MM.1S (cell line): ENCODE measurements around the gene MAP2K7.

Experiments used
- DNase-seq: peaks from one replicate; pipeline ENCODE4 v3.0.0-alpha.2; 2015
- H2AFZ ChIP-seq: fragments of 300-600 bp; sonication (generic); 2 replicates; pipeline ENCODE4 v1.6.0; 2016; ENCODE audit warnings: antibody characterized with exemption, low read length
- H3F3A ChIP-seq: fragments of 300-600 bp; sonication (generic); 2 replicates; pipeline ENCODE4 v1.6.1; 2016; ENCODE audit warnings: mild to moderate bottlenecking, antibody characterized with exemption, low read length, moderate library complexity, mixed read lengths; ENCODE audit not compliant: insufficient read depth
- H3K27ac ChIP-seq: fragments of 300-600 bp; sonication (generic); 2 replicates; pipeline ENCODE4 v1.5.1; 2016; ENCODE audit warnings: mild to moderate bottlenecking, low read length
- H3K27me3 ChIP-seq: fragments of 300-600 bp; sonication (generic); replicated peaks from 2 replicates; pipeline ENCODE4 v1.6.0; 2016; ENCODE audit warnings: low read length; ENCODE audit not compliant: insufficient read depth
- H3K36me3 ChIP-seq: fragments of 300-600 bp; sonication (generic); replicated peaks from 2 replicates; pipeline ENCODE4 v1.6.1; 2016; ENCODE audit warnings: mild to moderate bottlenecking, low read length, mixed read lengths; ENCODE audit not compliant: insufficient read depth
- H3K4me1 ChIP-seq: fragments of 300-600 bp; sonication (generic); 2 replicates; pipeline ENCODE4 v1.6.1; 2016; ENCODE audit warnings: low read length, mixed read lengths
- H3K4me2 ChIP-seq: fragments of 300-600 bp; sonication (generic); 2 replicates; pipeline ENCODE4 v1.6.0; 2016; ENCODE audit warnings: low read depth, low read length
- H3K4me3 ChIP-seq: fragments of 300-600 bp; sonication (generic); 2 replicates; pipeline ENCODE4 v1.5.1; 2016; ENCODE audit warnings: low read length, mixed read lengths
- H3K79me2 ChIP-seq: fragments of 300-600 bp; sonication (generic); 2 replicates; pipeline ENCODE4 v1.6.1; 2016; ENCODE audit warnings: mixed run types, low read length, mixed read lengths
- H3K9ac ChIP-seq: fragments of 300-600 bp; sonication (generic); 2 replicates; pipeline ENCODE4 v1.6.1; 2016; ENCODE audit warnings: low read length, mixed read lengths
- H3K9me2 ChIP-seq: fragments of 300-600 bp; sonication (generic); replicated peaks from 2 replicates; pipeline ENCODE4 v1.6.1; 2016; ENCODE audit warnings: mild to moderate bottlenecking, low read length, mixed read lengths; ENCODE audit not compliant: insufficient read depth
- H3K9me3 ChIP-seq: fragments of 300-600 bp; sonication (generic); replicated peaks from 2 replicates; pipeline ENCODE4 v1.6.1; 2016; ENCODE audit warnings: mild to moderate bottlenecking, low read length, mixed read lengths; ENCODE audit not compliant: insufficient read depth
- H4K20me1 ChIP-seq: fragments of 300-600 bp; sonication (generic); 2 replicates; pipeline ENCODE4 v1.6.1; 2016; ENCODE audit warnings: mild to moderate bottlenecking, low read length, moderate library complexity, mixed read lengths; ENCODE audit not compliant: insufficient read depth
- EZH2 ChIP-seq: fragments of 300-600 bp; sonication (generic); optimal IDR thresholded peaks from 2 replicates; pipeline ENCODE3; 2017; ENCODE audit warnings: low read depth, mild to moderate bottlenecking, antibody characterized with exemption, low read length, mixed read lengths
- EZH2phosphoT487 ChIP-seq: fragments of 300-600 bp; sonication (generic); IDR thresholded peaks from 2 replicates; pipeline ENCODE4 v1.6.1; 2018; ENCODE audit warnings: antibody characterized with exemption, low read length
- TF ChIP-seq, protein P1 (sequence below): fragments of 300-600 bp; sonication (generic); IDR thresholded peaks from 2 replicates; pipeline ENCODE4 v1.5.1; 2016; ENCODE audit warnings: antibody characterized with exemption, low read length, mixed read lengths

MAP2K7 gene

DNA sequence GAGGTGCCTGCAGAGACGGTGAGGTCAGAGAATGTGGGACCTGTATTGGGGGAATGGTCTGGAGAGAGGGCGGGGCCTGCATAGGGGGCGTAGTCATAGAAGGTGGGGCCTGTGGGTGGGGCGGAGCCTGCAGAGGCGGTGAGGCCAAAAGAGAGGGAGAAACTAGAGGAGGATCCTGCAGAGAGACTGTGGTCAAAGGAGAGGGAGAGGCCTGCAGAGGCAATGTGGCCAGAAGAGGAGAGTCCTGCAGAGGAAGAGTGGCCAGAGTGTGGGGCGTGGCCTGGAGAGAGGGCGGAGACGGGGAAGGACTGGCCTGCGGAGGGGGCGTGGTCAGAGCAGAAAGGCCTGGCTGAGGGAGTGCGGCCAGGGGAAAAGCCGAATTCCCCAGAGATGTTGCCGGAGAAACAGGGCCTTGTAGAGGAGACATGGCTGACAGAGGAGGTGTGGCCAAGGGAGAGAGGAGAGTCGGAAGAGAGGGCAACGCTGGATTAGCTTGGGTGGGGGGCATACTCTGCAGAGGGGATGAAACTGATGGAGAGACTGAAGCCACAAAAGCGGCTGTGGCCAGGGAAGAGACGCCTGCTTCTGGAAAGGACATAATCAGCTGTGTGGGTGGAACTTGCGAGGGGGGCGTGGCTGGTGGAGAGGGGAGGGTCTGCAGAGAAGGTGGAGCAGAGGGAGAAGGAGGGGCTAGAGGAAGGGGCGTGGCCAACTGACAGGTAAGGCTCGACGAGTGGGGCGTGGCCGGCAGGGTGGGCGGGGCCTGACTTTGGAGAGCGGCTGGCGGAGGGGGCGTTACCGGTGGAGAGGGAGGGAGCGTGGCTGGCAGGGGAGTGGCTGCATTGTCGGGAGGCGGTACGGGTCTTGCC, 32.0 kb upstream of the MAP2K7 start:
- H3K4me1 ChIP-seq: peaks cover 11% of the 10 kb centered on the region; the same call in 1 of the 2 replicates
- no peaks in the 10 kb centered on the region for H3K36me3 ChIP-seq
- H3F3A ChIP-seq: peaks cover 12% of the 10 kb centered on the region
- H3K9me3 ChIP-seq: no peaks in the 10 kb centered on the region
- DNase-seq: no peak
- no peaks in the 10 kb centered on the region for H3K79me2 ChIP-seq
- H3K27me3 ChIP-seq: peaks cover 24% of the 10 kb centered on the region
- H3K9me2 ChIP-seq: no peaks in the 10 kb centered on the region
- no peak overlapping the region for H3K4me3 ChIP-seq
- no peak overlapping the region for H3K9ac ChIP-seq
- peak overlapping the region; percentile 30; the same call in 1 of the 2 replicates for H3K4me2 ChIP-seq
- H4K20me1 ChIP-seq: no peaks in the 10 kb centered on the region
- peak overlapping the region; percentile 31; the same call in 1 of the 2 replicates for H2AFZ ChIP-seq
- TF ChIP-seq EZH2 (no peak), EZH2phosphoT487 (no peak)
- TF ChIP-seq, protein P1, sequence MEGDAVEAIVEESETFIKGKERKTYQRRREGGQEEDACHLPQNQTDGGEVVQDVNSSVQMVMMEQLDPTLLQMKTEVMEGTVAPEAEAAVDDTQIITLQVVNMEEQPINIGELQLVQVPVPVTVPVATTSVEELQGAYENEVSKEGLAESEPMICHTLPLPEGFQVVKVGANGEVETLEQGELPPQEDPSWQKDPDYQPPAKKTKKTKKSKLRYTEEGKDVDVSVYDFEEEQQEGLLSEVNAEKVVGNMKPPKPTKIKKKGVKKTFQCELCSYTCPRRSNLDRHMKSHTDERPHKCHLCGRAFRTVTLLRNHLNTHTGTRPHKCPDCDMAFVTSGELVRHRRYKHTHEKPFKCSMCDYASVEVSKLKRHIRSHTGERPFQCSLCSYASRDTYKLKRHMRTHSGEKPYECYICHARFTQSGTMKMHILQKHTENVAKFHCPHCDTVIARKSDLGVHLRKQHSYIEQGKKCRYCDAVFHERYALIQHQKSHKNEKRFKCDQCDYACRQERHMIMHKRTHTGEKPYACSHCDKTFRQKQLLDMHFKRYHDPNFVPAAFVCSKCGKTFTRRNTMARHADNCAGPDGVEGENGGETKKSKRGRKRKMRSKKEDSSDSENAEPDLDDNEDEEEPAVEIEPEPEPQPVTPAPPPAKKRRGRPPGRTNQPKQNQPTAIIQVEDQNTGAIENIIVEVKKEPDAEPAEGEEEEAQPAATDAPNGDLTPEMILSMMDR: no peak
- no peak overlapping the region for H3K27ac ChIP-seq

DNA sequence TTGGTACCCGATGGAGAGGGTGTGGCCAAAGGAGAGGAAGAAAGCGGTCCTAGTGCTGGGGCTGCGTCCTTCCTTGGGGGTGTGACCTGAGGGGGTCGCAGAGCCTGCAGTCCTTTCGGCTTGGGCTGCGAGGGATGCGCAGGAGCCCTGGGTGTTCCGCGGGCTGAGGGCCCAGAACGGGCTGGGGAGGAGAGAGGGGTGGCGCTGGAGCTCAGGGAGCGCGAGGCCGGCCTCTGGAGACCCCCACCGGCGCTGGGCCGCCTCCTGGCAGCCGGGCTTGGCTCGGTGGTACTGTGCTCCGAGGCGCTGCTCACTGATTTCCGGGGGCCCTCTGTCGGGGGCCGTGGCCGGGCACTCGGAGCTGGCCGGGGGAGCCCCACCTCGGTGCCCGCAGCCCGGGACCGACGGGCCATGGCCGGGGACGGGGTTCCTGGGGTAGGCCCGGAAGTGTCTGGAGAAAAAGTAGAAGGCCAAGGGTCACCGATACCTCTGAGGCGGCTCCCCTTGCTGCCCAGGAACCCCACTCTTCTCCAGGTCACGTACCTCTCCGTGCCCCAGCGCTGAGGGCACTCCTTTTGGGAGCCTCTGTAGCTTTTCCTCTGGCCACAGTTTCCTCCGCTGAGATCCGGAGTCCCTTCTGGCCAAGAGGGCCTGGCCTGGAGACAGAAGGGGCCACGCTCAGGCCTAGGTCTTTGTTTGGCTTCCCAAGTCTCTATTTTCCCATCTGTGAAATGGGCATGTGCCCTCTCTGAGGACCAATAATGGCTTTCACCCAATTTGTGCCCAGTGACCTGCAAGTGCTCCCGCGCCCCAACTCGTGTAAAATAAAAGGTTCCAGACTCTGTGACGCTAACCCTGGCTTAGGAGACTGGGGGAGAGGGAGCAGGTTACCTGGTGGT, 31.1 kb upstream of the MAP2K7 start:
- H3K9ac ChIP-seq: no peak overlapping the region
- no peak overlapping the region for H2AFZ ChIP-seq
- peaks cover 11% of the 10 kb centered on the region; the same call in 1 of the 2 replicates for H3K4me1 ChIP-seq
- H3K9me2 ChIP-seq: no peaks in the 10 kb centered on the region
- no peaks in the 10 kb centered on the region for H3K36me3 ChIP-seq
- no peaks in the 10 kb centered on the region for H4K20me1 ChIP-seq
- no peak for DNase-seq
- peaks cover 12% of the 10 kb centered on the region for H3F3A ChIP-seq
- no peaks in the 10 kb centered on the region for H3K79me2 ChIP-seq
- H3K27me3 ChIP-seq: peaks cover 30% of the 10 kb centered on the region
- no peak overlapping the region for H3K4me2 ChIP-seq
- H3K9me3 ChIP-seq: no peaks in the 10 kb centered on the region
- no peak overlapping the region for H3K27ac ChIP-seq
- TF ChIP-seq EZH2phosphoT487 (no peak), EZH2 (no peak)
- TF ChIP-seq, protein P1: no peak
- H3K4me3 ChIP-seq: no peak overlapping the region

DNA sequence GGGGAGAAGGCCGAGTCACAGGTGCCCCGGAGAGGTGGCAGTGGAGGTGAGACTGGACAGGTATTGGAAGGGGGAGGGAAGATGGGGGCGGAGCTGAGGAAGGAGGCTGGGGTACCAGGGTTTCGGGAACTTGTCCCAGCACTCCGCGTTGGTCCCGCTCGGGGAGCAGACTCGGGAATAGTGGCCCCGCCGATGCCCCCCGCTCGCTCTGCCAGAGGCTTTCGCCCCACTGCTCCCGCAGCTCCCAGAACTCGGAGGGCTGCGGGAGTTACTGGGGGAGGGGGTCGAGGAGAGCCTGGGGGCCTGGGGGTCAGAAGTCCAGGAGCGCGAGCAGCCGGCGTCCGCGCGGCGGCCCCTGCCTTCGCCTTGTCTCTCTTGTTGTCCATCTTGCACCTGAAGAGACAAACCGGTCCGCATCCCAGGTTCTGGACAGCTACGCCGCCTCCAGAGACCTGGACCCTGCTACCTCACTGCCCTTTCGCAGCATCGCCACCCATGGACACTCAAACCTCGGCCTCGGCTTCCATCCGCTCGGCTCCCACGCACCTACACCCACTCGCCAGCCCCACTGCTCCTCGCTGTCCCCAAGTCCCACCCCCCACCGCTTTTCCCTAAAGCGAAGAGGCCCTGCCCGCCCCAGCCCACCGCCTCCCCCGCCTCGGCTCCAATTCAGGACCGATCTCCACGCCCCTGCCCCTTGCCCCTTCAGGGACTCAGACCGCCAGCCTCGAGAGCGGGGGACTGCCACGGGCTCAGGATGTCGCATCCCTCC, 30.2 kb upstream of the MAP2K7 start:
- H3K36me3 ChIP-seq: no peaks in the 10 kb centered on the region
- no peaks in the 10 kb centered on the region for H4K20me1 ChIP-seq
- H3K9ac ChIP-seq: no peak overlapping the region
- H3K4me3 ChIP-seq: no peak overlapping the region
- no peaks in the 10 kb centered on the region for H3K9me3 ChIP-seq
- H3K79me2 ChIP-seq: no peaks in the 10 kb centered on the region
- H3K4me1 ChIP-seq: peaks cover 11% of the 10 kb centered on the region; the same call in 1 of the 2 replicates
- peaks cover 12% of the 10 kb centered on the region for H3F3A ChIP-seq
- H3K27ac ChIP-seq: no peak overlapping the region
- H3K9me2 ChIP-seq: no peaks in the 10 kb centered on the region
- peaks cover 30% of the 10 kb centered on the region for H3K27me3 ChIP-seq
- TF ChIP-seq, protein P1: no peak
- no peak for TF ChIP-seq EZH2phosphoT487
- no peak for TF ChIP-seq EZH2
- no peak overlapping the region for H3K4me2 ChIP-seq
- no peak overlapping the region for H2AFZ ChIP-seq
- DNase-seq: no peak
